Measurements from ENCODE around the gene RRAS.

The RRAS gene

DNA sequence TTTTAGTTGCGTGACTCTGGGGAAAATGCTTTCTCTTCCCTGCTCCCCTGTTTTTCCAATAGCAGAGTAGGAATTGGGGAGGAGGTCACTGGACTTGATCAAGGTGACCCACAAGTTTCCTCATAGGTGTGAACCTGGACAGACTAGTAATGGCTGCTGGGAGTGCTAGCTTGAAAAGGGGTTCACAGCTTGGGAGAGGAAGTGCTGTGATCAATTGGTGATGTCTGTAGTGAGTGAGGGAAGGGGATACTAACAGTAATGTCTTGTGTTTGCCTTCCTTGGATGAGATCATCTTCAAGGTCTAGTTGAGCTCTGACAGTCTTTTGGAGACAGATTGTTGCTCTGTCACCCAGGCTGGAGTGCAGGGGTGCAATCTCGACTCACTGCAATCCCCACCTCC is 27.5 kb upstream of the RRAS start:
- Histone ChIP-seq H3K36me3 (ENCODE audit: insufficient read depth, low read length) (peaks cover 22% of the 10 kb centered on the region; the same call in 1 of the 2 replicates), H3K27ac (no peak overlapping the region), H3K9ac (ENCODE audit: insufficient read length) (peak overlapping the region; percentile 93), H3K9me3 (ENCODE audit: low read depth, low read length) (no peaks in the 10 kb centered on the region), H3K4me3 (peak overlapping the region; percentile 95)
- TF ChIP-seq EZH2 (IDR thresholded peaks at IDR 0.05) (no peak), FOXP2 (optimal IDR thresholded peaks at IDR 0.05; ENCODE audit: control extremely low read depth, extremely low read length, insufficient read depth) (no peak), POLR2AphosphoS5 (IDR thresholded peaks at IDR 0.05; ENCODE audit: borderline replicate concordance, low read depth, low read length) (no peak)
- DNase-seq (ENCODE audit: low read depth, low spot score) = no peak

DNA sequence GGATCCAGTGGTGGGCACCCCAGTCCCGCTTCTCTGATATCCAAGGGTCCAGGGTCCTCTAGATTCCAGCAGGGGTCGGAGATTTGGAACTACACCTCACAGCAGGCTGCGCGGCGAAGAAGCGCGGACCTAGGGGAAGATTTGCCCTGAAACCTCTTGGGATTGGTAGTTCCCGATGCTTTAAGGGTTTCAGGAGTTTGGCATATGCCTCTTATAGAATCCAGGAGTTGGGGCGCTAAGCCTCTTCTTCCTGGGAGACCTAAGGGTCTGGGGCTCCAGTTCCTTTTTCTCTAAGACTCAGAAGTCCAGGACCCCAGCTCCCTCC is 26.1 kb upstream of the RRAS start:
- TF ChIP-seq POLR2AphosphoS5 (IDR thresholded peaks at IDR 0.05; ENCODE audit: borderline replicate concordance, low read depth, low read length) = no peak
- TF ChIP-seq EZH2 (IDR thresholded peaks at IDR 0.05) = no peak
- TF ChIP-seq FOXP2 (optimal IDR thresholded peaks at IDR 0.05; ENCODE audit: control extremely low read depth, extremely low read length, insufficient read depth) = no peak
- no peak for DNase-seq (ENCODE audit: low read depth, low spot score)
- Histone ChIP-seq H3K9ac (ENCODE audit: insufficient read length) (peak overlapping the region; percentile 93), H3K36me3 (ENCODE audit: insufficient read depth, low read length) (peaks cover 34% of the 10 kb centered on the region; the same call in 1 of the 2 replicates), H3K27ac (peak overlapping the region; percentile 57), H3K9me3 (ENCODE audit: low read depth, low read length) (no peaks in the 10 kb centered on the region), H3K4me3 (peak overlapping the region; percentile 95)

DNA sequence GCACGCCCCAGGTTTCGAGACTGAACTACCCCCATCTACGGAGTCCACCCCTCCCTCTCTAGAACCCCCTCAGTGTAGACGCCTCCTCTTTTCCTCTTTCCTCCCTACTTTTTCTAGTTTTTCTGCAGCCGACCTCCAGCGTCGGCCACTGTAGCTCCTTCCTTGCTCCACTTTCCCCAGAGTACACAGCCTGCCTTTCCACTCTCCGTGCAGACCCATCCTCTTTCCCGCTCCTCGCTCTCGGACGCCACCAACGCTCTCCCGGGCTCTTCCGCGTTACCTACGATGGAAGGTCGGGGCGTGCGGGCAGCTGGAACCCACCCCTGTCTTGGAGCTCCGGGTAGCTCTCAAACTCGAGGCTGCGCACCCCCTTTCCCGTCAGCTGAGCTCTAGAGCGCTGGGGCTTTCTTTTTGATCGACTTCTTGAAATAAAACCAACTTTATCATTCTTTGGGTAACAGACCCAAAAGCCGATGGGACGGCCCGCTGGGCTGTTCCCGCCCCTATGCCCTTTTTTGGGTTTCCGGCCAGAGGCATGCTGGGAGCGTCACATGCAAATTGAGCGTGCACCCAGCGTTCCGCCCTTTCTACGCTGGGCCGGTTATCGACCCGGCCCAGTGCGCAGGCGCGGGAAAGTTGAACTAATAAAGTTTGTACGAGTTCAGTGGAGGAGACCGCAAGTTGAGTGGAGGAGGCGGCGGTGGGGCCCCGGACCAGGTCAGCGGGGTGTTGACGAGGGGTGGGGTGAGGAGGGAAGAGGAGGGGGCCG is 25.6 kb upstream of the RRAS start, which contains the start of the genes BCL2L12 and IRF3:
Gene BCL2L12, plus strand, starts transcription at position 583 of the 769 bp plus-strand sequence. CDS start 760 bp downstream, outside the sequence.
Gene IRF3, minus strand, starts transcription at position 507 of the 769 bp plus-strand sequence. CDS start 1,019 bp downstream, outside the sequence.
- Histone ChIP-seq H3K36me3 (ENCODE audit: insufficient read depth, low read length) (peaks cover 36% of the 10 kb centered on the region; the same call in 1 of the 2 replicates), H3K27ac (peak within 1 kb of the TSS; percentile 62)

DNA sequence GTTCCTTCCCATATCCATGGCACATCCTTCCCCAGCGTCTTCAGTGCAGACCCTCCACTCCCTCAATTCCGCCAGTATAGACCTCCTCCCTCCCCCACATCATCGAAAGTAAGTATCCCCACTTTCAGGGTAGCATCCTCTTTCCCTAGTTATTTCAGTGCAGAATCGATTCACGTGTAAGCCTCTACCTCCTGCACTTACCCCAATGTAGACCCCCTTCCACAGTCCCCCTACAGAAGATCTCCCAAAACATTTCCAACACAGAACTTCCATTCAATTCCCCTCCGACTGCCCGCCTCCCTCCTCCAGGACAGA is 25.1 kb upstream of the RRAS start:
- Histone ChIP-seq H3K36me3 (ENCODE audit: insufficient read depth, low read length) (peaks cover 36% of the 10 kb centered on the region), H3K9ac (ENCODE audit: insufficient read length) (peak overlapping the region; percentile 75), H3K27ac (peak overlapping the region; percentile 62; the same call in 1 of the 2 replicates), H3K4me3 (peak overlapping the region; percentile 95), H3K9me3 (ENCODE audit: low read depth, low read length) (no peaks in the 10 kb centered on the region)
- TF ChIP-seq FOXP2 (optimal IDR thresholded peaks at IDR 0.05; ENCODE audit: control extremely low read depth, extremely low read length, insufficient read depth) = no peak
- TF ChIP-seq POLR2AphosphoS5 (IDR thresholded peaks at IDR 0.05; ENCODE audit: borderline replicate concordance, low read depth, low read length) = no peak
- no peak for TF ChIP-seq EZH2 (IDR thresholded peaks at IDR 0.05)
- no peak for DNase-seq (ENCODE audit: low read depth, low spot score)

More for the DNA sequence above, 25.6 kb upstream of the RRAS start, which contains the start of the genes BCL2L12 and IRF3:
- Histone ChIP-seq H3K9me3 (ENCODE audit: low read depth, low read length) (no peaks in the 10 kb centered on the region), H3K9ac (ENCODE audit: insufficient read length) (peak within 1 kb of the TSS; percentile 93), H3K4me3 (peak within 1 kb of the TSS; percentile 95)
- TF ChIP-seq FOXP2 (optimal IDR thresholded peaks at IDR 0.05; ENCODE audit: control extremely low read depth, extremely low read length, insufficient read depth) (peak; percentile 31), EZH2 (IDR thresholded peaks at IDR 0.05) (no peak), POLR2AphosphoS5 (IDR thresholded peaks at IDR 0.05; ENCODE audit: borderline replicate concordance, low read depth, low read length) (peak; percentile 91)
- peak; percentile 91 for DNase-seq (ENCODE audit: low read depth, low spot score)

DNA sequence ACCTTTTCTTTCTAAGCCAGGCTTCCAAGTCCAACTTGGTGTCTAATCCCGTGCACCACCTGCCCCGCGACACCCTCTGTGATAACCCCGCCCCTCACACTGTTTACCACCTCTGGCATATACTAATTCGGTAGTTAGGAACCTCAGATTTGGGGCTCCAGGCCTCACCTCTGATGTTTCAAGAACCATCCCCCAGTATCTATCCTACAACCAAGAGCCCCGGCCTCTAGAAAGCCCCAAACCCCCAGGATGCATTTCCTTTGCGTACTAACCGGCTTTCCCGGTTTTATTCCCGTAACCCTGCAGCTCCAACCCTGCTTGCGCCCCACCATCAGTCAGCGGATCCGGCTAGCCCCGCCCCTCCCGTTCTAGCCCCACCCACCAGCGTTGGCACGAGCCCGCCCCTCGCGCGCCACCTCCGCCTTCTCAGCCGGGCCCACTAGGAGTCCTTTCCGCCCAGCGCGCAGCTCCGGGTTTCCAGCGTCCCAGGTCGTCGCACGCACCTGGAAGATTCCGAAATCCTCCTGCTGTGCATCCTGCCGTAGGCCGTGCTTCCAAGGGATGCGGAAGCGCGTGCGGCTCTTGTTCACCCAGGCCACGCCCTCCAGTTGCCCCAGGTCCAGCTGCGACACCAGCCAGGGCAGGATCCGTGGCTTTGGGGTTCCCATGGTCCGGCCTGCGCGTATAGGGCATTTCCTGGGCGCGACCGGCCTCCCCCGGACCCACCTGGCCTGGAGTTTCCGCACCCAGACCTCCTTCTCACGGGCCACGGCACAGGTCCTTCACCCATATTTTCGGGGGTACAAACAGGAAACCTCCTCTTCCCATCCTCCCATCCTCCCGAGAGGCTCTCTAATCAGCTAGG is 24.5 kb upstream of the RRAS start:
- DNase-seq (ENCODE audit: low read depth, low spot score) = no peak
- Histone ChIP-seq H3K4me3 (peak overlapping the region; percentile 95), H3K27ac (peak overlapping the region; percentile 62; the same call in 1 of the 2 replicates), H3K9me3 (ENCODE audit: low read depth, low read length) (no peaks in the 10 kb centered on the region), H3K9ac (ENCODE audit: insufficient read length) (peak overlapping the region; percentile 75), H3K36me3 (ENCODE audit: insufficient read depth, low read length) (peaks cover 37% of the 10 kb centered on the region)
- TF ChIP-seq FOXP2 (optimal IDR thresholded peaks at IDR 0.05; ENCODE audit: control extremely low read depth, extremely low read length, insufficient read depth) = no peak
- peak; percentile 82 for TF ChIP-seq POLR2AphosphoS5 (IDR thresholded peaks at IDR 0.05; ENCODE audit: borderline replicate concordance, low read depth, low read length)

DNA sequence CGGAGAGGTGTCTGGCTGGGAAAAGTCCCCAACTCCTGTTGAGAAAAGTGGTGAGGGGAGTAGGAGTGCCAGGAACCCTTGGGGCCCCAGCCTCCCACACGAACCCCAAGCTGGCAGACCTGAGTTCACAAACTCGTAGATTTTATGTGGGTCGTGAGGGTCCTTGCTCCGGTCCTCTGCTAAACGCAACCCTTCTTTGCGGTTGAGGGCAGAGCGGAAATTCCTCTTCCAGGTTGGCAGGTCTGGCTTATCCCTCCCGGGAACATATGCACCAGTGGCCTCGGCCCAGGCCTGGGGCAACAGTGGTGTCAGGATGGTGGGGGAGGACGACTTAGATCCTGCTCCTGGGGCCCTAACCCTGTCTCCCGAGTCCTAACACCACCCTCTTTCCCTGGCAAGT is 23.3 kb upstream of the RRAS start:
- H3K4me3 ChIP-seq = no peak overlapping the region
- peaks cover 43% of the 10 kb centered on the region for H3K36me3 ChIP-seq (ENCODE audit: insufficient read depth, low read length)
- no peak for DNase-seq (ENCODE audit: low read depth, low spot score)
- TF ChIP-seq POLR2AphosphoS5 (IDR thresholded peaks at IDR 0.05; ENCODE audit: borderline replicate concordance, low read depth, low read length) (no peak), EZH2 (IDR thresholded peaks at IDR 0.05) (no peak), FOXP2 (optimal IDR thresholded peaks at IDR 0.05; ENCODE audit: control extremely low read depth, extremely low read length, insufficient read depth) (no peak)
- H3K27ac ChIP-seq = no peak overlapping the region
- no peaks in the 10 kb centered on the region for H3K9me3 ChIP-seq (ENCODE audit: low read depth, low read length)
- no peak overlapping the region for H3K9ac ChIP-seq (ENCODE audit: insufficient read length)

DNA sequence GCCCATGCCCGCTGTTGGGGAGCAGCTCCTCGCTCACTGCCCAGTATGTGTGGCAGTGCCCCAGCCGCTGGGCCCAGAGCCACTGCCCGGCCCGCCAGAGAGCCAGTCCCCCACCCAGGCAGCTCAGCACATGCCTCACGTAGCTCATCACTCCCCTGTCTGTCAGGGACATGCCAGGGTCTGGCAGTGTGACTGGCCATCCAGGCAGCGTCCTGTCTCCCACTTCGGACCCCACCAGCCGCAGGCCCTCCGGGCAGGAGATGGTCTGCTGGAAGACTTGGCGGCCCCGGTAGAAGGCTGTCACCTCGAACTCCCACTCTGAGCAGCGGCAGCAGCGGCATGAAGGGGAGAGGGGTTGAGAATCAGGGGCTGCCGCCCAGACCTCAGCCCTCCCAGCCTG is 22.1 kb upstream of the RRAS start:
- no peak for DNase-seq (ENCODE audit: low read depth, low spot score)
- TF ChIP-seq EZH2 (IDR thresholded peaks at IDR 0.05) (no peak), FOXP2 (optimal IDR thresholded peaks at IDR 0.05; ENCODE audit: control extremely low read depth, extremely low read length, insufficient read depth) (no peak), POLR2AphosphoS5 (IDR thresholded peaks at IDR 0.05; ENCODE audit: borderline replicate concordance, low read depth, low read length) (no peak)
- Histone ChIP-seq H3K27ac (no peak overlapping the region), H3K36me3 (ENCODE audit: insufficient read depth, low read length) (peaks cover 44% of the 10 kb centered on the region), H3K9me3 (ENCODE audit: low read depth, low read length) (no peaks in the 10 kb centered on the region), H3K4me3 (no peak overlapping the region), H3K9ac (ENCODE audit: insufficient read length) (no peak overlapping the region)

DNA sequence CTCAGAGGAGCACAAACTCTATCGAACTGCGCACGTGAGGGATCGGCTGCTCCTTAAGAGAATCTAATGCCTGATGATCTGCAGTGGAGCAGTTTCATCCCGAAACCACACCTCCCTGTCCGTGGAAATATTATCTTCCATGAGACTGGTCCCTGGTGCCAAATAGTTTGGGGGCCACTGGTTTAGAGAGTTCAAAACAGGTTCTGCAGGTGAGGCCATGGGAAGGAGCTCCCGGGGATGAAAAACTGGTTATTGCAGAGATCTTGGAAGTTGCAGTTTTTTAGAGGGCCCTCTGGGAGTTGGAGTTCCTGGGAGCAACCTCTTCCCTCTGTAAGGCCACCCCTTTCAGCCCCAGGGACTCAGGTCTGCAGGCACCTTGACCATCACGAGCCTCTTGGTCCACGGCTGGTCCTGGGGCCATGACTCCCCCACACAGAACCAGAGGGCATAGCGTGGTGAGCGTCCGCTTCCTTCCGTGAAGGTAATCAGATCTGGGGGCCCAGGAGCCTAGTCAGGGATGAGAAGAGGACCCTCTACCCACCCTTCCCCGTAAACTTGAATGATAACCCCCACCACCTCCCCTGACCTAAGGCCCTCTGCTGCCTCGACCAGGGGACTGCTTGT is 20.5 kb upstream of the RRAS start:
- no peak; the same call in 1 of the 2 replicates for TF ChIP-seq POLR2AphosphoS5 (IDR thresholded peaks at IDR 0.05; ENCODE audit: borderline replicate concordance, low read depth, low read length)
- no peak for TF ChIP-seq EZH2 (IDR thresholded peaks at IDR 0.05)
- TF ChIP-seq FOXP2 (optimal IDR thresholded peaks at IDR 0.05; ENCODE audit: control extremely low read depth, extremely low read length, insufficient read depth) = no peak
- Histone ChIP-seq H3K9ac (ENCODE audit: insufficient read length) (no peak overlapping the region), H3K9me3 (ENCODE audit: low read depth, low read length) (no peaks in the 10 kb centered on the region), H3K4me3 (no peak overlapping the region), H3K27ac (no peak overlapping the region), H3K36me3 (ENCODE audit: insufficient read depth, low read length) (peaks cover 55% of the 10 kb centered on the region)
- DNase-seq (ENCODE audit: low read depth, low spot score) = no peak
